ENCODE measurements around the gene ESRRA.
A peak's percentile ranks its signal among the peaks of the same experiment; 100 is the strongest.

ESRRA gene

DNA sequence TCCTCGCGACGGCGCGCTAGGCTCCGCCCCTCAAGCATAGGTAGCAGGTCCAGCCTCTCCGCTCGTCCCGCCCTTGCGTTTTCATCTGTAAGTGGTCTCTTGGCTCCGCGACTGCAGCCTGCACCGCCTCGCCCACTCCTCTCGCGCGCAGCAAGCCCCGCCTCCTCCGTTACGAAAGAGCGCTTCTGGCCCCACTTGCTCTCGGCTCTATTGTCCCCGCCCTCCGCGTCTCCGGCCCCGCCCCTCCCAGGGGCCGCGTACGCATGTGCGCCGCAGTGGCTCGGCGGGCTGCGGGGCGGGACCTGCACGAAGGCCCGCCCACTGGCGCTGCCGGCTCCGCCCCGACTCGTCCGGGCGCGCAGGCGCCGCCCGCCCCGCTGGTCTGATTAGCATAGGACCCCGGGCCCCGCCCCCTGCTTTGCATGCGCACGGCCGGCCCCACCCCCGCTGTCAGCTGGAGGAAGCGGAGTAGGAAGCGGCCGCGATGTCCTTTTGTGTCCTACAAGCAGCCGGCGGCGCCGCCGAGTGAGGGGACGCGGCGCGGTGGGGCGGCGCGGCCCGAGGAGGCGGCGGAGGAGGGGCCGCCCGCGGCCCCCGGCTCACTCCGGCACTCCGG lies at the start of gene ESRRA:
TSS of gene ESRRA (plus strand) at position 450 of the 616 bp plus-strand sequence. CDS start 1,656 bp downstream, outside the sequence.
- H3K4me3 ChIP-seq (ENCODE audit: low read depth, low read length) = peak within 1 kb of the TSS; percentile 74
- DNase-seq (ENCODE audit: low read depth) = peak; percentile 89

- H3K4me3 ChIP-seq (ENCODE audit: low read depth, low read length) = no peak overlapping the region
- DNase-seq (ENCODE audit: low read depth) = no peak
Observed at GRCh38 chr11:64256300-64256699, 49.0 kb upstream of the ESRRA start.

GRCh38 chr11:64258356-64258755 lies 47.0 kb upstream of the ESRRA start:
- no peak overlapping the region for H3K4me3 ChIP-seq (ENCODE audit: low read depth, low read length)
- no peak for DNase-seq (ENCODE audit: low read depth)

GRCh38 chr11:64258946-64259532 lies 46.3 kb upstream of the ESRRA start:
- no peak overlapping the region for H3K4me3 ChIP-seq (ENCODE audit: low read depth, low read length)
- no peak for DNase-seq (ENCODE audit: low read depth)

- no peak for DNase-seq (ENCODE audit: low read depth)
Observed at GRCh38 chr11:64259533-64260067, 45.7 kb upstream of the ESRRA start.

GRCh38 chr11:64260147-64260708 lies 45.1 kb upstream of the ESRRA start:
- H3K4me3 ChIP-seq (ENCODE audit: low read depth, low read length) = no peak overlapping the region
- no peak for DNase-seq (ENCODE audit: low read depth)

More at GRCh38 chr11:64259533-64260067, 45.7 kb upstream of the ESRRA start:
- no peak overlapping the region for H3K4me3 ChIP-seq (ENCODE audit: low read depth, low read length)

DNA sequence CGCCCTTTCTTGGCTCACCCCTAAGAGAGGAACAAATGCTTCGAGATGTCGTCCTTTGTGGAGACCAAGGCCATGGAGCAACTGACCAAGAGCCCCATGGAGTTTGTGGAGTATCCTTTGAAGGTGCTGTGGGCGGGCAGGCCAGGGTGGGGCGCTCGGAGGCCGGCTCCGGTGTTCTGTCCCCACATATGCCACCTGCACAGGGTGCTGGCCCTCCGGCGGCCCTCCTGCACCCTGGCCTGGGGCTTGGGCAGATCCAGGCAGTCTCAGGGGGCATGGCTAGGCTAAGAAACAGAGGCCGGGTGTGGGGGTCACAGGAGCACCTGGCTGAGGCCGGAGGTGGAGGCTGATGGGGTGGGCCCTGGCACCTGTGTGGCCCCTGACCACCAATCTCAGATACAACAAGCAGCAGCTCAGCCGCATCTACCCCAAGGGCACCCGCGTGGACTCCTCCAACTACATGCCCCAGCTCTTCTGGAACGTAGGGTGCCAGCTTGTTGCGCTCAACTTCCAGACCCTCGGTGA lies 43.7 kb upstream of the ESRRA start:
- no peak for DNase-seq (ENCODE audit: low read depth)
- no peak overlapping the region for H3K4me3 ChIP-seq (ENCODE audit: low read depth, low read length)

DNA sequence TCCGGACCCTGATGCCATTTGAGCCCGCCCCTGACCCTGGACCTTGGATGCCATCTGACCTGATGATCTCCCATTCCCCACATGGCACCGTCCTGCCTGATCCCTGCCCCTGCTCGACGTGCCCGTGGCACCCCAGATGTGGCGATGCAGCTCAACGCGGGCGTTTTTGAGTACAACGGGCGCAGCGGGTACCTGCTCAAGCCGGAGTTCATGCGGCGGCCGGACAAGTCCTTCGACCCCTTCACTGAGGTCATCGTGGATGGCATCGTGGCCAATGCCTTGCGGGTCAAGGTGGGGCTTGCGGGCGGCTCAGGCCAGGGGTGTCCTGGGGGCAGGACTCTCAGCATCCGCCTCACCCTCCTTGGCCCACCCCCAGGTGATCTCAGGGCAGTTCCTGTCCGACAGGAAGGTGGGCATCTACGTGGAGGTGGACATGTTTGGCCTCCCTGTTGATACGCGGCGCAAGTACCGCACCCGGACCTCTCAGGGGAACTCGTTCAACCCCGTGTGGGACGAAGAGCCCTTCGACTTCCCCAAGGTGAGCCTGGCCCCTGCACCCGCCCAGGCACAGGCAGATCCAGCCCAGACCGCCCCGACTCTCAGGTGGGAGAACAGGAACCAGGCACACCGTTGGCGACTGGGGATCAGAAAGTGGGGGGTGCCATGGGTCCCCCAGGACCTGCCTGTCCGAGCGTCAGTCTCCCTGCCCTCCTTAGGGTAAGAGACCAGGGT lies 42.9 kb upstream of the ESRRA start:
- DNase-seq (ENCODE audit: low read depth) = no peak
- H3K4me3 ChIP-seq (ENCODE audit: low read depth, low read length) = no peak overlapping the region

- no peak for DNase-seq (ENCODE audit: low read depth)
- no peak overlapping the region for H3K4me3 ChIP-seq (ENCODE audit: low read depth, low read length)
Observed at GRCh38 chr11:64263021-64263946, 42.0 kb upstream of the ESRRA start.

DNA sequence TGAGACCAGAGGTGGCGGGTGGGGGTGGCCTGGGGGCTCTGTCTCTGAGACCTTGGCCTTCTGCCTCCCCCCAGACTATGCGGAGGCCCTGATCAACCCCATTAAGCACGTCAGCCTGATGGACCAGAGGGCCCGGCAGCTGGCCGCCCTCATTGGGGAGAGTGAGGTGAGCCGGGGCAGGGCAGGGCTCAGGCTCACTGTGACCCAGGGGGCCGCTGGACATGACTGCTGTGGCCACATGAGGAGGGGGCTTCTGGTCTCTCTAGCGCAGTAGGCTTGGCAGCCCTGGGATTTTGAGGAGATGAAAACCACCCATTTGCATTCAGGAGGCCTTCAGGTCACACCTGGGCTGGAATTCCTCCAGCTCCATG lies 41.4 kb upstream of the ESRRA start:
- no peak for DNase-seq (ENCODE audit: low read depth)
- H3K4me3 ChIP-seq (ENCODE audit: low read depth, low read length) = no peak overlapping the region

- H3K4me3 ChIP-seq (ENCODE audit: low read depth, low read length) = no peak overlapping the region
- DNase-seq (ENCODE audit: low read depth) = no peak
Observed at GRCh38 chr11:64264371-64264852, 40.9 kb upstream of the ESRRA start.

DNA sequence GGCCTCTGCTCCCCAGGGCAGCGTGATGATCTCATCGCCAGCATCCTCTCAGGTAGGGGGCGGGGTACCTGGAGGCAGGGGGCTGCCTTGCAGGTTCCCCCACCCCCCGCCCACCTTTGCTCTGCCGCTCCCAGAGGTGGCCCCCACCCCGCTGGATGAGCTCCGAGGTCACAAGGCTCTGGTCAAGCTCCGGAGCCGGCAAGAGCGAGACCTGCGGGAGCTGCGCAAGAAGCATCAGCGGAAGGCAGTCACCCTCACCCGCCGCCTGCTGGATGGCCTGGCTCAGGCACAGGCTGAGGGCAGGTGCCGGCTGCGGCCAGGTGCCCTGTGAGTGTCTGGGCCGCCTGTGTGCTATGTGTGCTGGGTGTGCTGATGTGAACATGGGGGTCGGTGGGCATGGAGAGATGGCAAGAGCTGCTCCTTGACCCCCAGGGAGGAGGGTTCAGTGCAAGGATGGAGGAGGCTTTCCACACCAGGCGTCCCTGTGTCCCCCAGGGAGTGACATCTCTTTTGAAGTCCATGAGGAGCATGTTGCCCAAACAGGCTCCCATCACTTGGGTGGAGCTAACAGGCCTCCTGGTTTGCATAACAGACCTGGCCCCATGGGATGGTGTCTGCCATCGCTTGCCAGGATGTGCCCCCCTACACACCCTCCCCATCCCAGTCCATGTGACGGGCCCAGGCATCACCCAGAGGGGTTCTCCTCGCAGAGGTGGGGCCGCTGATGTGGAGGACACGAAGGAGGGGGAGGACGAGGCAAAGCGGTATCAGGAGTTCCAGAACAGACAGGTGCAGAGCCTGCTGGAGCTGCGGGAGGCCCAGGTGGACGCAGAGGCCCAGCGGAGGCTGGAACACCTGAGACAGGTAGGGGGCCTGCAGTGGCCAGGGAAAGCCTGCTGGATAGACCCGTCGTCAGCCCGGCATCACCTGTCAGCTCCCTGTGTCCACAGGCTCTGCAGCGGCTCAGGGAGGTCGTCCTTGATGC lies 39.9 kb upstream of the ESRRA start:
- H3K4me3 ChIP-seq (ENCODE audit: low read depth, low read length) = no peak overlapping the region
- DNase-seq (ENCODE audit: low read depth) = no peak

DNA sequence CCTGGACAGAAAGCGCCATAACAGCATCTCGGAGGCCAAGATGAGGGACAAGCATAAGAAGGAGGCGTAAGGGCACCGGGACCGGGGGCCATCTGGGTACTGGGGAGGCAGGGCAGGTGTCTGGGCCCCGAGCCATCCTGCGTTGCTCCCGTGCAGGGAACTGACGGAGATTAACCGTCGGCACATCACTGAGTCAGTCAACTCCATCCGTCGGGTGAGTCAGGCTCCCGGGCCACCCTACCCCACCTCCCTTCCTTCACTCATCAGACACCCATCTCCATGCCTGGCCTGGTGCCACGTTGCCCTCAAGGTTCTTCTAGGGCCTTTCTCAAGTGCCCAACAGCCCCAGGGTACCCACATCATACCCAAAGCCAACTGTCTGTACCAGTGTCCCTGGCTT lies 39.0 kb upstream of the ESRRA start:
- no peak for DNase-seq (ENCODE audit: low read depth)
- no peak overlapping the region for H3K4me3 ChIP-seq (ENCODE audit: low read depth, low read length)

DNA sequence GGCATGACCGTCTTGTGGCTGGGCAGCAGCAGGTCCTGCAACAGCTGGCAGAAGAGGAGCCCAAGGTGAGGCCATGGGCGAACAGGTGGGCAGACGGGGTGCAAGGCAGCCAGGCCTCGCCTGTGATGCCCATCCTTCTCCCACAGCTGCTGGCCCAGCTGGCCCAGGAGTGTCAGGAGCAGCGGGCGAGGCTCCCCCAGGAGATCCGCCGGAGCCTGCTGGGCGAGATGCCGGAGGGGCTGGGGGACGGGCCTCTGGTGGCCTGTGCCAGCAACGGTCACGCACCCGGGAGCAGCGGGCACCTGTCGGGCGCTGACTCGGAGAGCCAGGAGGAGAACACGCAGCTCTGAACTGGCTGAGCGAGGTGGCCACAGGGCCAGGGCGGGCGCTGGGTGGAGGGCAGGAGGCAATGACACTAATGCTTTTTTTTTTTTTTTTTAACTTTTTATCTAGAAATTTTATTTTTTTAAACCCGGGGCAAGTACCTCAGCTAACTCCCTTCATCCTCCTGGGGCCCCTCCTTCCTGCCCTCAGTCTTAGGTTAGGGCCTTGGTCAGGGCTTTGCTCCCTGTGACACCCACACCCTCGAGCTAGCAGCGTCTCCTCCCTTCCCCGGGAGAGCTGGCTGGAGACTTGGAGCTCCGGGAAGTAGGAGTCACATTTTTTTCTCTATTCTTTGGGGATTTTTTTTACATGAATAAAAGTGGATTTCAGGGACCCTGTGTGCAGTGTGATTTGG lies 37.9 kb upstream of the ESRRA start:
- H3K4me3 ChIP-seq (ENCODE audit: low read depth, low read length) = no peak overlapping the region
- DNase-seq (ENCODE audit: low read depth) = no peak

DNA sequence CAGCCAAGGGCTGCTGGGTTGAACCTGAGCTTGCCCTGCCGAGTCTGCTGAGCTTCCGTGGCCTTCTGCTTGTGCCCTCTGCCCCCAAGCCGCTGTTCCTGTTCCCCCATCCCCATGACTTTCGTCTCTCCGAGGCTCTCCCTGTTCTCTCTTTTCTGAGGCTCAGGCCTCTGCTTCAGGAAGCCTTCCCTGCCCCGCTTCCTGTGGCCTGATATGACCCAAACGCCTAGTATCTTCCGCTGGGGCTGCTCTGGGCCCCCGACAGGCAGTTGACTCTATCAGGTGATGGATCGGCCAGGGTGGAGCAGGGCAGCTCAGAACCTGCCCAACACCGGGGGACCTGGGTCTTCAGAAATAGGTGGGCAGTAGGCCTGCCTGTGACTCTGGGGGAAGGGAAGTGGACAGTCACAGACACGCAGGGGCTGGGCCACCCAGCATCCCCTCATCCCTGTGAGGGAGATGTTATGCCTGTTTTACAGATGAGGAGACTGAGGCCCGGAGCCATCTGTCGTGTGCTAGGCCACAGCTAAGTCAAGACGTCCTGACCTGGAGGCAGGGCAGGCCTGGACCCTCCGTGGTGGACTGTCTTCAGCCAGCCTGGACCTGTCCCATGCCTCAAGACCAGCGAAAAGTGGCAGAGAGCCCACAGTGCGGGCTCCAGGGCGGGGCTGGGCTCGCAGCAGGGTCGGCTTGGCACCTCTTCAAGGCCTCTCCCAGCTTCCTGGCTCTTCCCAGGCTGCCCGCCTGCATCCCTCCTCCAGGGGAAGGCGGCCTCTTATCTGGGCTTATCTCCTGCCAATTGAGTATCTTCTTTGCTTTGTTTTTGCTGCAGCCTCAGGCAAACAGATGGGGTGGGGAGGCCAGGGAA lies 37.1 kb upstream of the ESRRA start:
- H3K4me3 ChIP-seq (ENCODE audit: low read depth, low read length) = peak overlapping the region; percentile 71
- DNase-seq (ENCODE audit: low read depth) = no peak

- DNase-seq (ENCODE audit: low read depth) = no peak
- H3K4me3 ChIP-seq (ENCODE audit: low read depth, low read length) = peak overlapping the region; percentile 71
Observed at GRCh38 chr11:64268893-64269539, 36.3 kb upstream of the ESRRA start.
